Activated gamma-delta T cell treated with anti-CD3 and anti-CD28 coated beads, Interleukin-2, amount 50 U/mL, for 16 hours (primary cell): ENCODE results near the gene TRIML2.
"Not testable (repeated sequence)": the region's sequence is repeated elsewhere in the genome, so short reads cannot be mapped to it uniquely, and the experiment has no call there.

Experiments used
- DNase-seq: peaks from one replicate; pipeline ENCODE4 v3.0.0-alpha.2; 2020; ENCODE audit warnings: low read depth

Gene TRIML2

DNA sequence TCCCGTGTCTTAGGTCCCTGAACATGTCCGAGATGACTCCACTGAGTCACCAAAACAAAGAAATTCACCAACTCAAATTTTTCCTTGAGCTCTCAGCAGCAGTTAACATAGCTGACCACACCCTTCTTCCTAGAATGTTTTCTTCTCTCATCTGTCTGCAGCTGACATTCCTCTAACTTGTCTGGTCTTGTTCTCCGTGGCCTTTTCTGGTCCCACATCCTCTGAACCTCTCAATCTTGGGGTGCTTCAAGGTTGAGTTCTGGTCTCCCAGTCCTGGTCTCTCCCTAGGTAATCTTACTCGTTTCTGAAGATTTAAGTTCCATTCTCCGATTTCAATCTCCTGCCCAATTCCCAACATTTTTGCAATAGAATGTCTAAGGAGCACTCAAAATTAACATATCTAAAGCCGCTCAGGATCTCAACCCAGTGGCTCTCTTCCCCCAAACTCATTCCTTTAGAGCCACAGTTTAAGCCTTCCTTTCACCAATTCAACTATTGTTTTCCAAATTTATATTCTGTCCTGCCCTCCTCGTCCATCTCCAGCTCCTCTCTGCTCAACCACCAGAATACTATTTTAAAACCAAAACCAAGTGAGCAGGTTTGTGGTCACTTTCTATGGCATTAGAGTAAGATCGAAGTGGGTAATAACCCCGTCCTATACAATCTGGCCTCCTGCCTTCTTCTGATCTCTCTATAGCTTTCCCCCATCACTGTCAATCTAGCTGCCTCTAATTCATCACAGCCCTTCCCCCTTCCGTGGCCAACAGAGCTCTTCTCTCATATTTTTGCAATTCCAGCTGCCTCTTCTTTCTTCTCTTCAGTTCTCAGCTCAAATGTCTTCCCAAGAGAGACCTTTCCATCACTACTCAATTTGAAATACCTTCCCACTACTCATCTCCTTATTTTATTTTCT is 1.2 kb downstream of the TRIML2 start:
- no peak for DNase-seq

DNA sequence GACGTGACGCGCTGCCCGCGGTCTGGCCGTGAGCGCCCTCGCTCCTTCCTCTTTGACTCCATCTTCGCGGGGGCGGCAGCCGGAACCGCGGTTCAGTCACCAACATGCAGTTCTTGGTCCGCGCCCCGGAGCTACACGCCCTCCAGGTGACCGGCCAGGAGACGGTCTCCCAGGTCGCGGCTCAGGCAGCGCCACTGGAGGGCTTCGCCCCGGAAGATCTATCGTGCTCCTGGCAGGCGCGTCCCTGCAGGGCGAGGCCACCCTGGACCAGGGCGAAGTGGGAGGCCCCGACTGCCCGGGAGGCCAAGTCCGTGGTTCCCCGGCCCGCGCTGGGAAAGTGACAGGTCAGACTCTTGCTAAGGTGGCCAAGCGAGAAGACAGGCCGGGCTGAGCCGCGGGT is 2.9 kb downstream of the TRIML2 start:
- no peak for DNase-seq

DNA sequence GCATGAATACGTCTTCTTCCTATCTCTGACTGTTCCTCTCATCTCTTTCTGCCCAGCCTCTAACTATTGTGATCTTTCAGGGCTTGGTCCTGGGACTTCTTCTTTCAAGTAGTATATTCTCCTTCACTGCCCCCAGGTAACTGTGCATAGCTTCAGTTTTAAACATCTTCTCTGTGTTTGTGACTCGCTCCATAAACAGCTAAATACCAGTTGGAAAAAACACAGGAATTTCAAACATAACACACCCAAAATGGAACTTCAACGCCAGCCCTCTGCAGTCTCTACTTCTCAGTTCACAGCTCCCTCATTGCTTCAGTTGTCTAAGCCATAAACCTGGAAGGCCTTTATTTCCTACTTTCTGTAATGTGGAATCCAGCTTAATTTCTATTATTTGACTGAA is 16.6 kb downstream of the TRIML2 start:
- no peak for DNase-seq

DNA sequence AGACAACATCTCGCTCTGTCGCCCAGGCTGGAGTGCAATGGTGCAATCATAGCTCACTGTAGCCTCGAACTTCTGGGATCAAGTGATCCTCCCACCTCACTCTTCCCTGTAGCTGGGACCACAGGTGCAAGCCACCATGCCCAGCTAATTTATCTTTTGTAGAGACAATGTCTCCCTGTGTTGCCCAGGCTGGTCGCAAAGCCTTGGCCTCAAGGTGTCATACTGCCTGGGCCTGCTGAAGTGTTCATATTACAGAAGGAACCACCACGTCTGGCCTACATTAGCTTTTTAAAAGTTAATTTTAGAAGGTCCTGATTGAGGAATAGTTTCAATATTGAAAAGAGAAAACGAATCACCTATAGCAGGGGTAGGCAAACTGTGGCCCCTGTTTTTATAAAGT is 22.5 kb downstream of the TRIML2 start:
- no peak for DNase-seq

DNA sequence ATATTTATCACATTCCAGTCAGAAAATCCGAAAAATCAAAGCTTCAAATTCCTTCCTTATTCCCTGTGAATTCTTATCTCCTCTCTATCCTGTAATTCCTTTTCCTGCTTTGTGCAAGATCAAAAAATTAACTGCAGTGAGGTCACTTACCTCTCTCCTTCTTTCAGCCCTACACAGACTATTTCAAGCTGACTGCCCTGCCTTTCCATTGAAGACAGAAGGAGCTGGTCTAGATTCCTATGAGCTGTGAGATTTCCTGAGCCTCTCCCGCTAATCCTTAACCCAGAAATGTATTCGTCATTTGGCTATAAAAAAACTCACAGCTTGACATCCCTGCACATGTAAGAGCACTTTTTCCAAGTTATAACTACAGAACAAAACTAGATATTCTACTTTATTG is 26.6 kb downstream of the TRIML2 start:
- no peak for DNase-seq

DNA sequence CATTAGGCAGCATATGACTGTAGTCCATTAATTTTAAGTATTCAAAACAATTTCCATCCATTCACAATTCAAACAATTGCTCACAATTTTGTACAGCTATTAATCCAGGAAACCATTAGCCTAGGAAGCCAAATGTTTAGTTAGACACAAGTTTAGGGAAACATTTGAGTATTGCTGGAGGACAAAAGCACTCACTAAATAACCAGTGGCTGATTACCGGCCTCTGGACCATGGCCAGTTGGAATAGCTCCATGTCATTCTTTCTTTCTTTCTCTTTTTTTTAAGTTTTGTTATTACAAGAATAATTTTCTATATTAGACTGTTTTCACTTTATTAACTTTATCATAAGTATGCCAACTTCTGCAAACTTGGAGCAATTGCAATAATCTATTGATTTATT is 31.3 kb downstream of the TRIML2 start:
- no peak for DNase-seq

DNA sequence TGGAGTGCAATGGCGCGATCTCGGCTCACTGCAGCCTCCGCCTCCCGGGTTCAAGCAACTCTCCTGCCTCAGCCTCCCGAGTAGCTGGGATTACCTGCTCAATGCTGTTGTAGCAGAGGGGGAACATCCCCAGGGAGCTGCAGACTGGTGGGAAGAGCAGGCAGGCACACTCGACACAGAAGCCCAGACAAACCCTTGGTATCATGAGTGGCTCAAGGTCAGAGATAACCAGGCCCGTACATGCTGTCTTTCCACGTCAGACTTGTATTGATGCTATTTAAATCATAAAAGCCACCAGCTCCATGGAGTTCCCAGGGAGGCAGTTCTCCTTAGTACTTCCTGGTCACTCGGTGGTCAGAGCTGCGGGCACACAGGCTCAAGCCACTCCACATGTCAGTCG is 33.2 kb downstream of the TRIML2 start:
- no peak for DNase-seq

DNA sequence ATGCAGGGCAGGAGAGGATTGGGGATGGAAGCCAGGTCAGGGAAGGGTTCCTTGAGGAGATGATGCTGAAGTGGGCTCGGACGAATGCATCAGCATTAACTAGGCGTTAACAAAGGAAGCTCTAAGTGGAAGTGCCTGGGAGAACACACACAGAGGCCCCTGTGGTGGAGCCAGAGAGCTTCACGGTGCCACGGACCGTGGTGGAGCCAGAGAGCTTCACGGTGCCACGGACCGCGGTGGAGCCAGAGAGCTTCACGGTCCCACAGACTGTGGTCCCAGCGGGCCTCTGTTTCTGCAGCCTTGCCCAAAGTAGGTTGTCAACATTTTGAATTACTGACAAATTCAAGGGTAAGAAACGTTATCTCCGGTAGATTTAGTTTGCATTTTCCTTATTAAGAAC is 48.3 kb downstream of the TRIML2 start:
- DNase-seq = no peak

DNA sequence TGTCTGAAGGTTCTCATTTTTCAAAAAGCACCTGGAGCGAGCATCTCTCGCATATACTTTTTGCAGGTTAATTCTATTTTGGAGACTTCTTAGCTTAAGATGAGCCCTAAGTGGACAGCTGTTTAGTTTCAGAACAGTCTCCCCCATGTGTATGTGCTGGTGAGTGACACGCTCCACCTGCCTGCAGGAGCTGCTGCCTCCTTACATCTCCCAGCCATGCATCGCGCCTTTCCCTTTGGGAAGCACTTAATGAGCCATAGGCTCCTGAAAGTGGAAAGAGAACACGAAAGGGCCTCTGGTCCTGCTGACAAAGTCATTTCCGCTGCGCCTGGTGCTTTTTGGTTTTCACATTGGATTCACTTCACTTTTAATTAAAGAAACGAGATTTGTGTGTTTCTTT is 56.1 kb downstream of the TRIML2 start:
- DNase-seq = no peak

DNA sequence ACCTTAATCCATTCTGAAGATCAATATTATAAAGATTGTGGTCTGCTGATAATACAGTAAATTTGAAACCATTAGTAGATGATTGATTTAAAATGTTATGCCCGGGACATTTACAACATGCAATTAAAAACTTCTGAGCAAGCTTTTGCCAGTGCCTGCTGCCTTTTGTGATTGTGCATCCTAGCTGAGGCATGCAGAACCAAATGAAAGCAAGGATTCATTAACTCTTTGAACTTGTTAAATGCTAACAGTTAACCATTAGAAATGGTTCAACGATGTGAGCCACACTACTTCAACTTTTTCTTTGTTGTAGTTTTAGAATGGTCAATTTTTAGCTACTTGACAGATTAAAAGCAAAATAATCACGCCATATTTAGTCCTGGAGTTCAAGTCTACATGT is 62.7 kb downstream of the TRIML2 start:
- no peak for DNase-seq

DNA sequence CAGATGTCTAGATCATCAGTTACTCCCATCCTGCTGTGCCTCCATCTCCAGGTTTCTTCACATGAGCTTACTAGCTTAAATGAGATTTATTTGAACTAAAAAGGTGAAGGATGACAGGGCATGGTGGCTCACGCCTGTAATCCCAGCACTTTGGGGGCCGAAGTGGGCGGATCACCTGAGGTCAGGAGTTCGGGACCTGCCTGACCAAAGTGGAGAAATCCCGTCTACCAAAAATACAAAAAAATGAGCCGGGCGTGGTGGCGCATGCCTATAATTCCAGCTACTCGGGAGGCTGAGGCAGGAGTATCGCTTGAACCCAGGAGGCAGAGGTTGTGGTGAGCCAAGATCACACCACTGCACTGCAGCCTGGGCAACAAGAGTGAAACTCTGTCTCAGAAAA is 63.9 kb downstream of the TRIML2 start:
- DNase-seq = not testable (repeated sequence)

DNA sequence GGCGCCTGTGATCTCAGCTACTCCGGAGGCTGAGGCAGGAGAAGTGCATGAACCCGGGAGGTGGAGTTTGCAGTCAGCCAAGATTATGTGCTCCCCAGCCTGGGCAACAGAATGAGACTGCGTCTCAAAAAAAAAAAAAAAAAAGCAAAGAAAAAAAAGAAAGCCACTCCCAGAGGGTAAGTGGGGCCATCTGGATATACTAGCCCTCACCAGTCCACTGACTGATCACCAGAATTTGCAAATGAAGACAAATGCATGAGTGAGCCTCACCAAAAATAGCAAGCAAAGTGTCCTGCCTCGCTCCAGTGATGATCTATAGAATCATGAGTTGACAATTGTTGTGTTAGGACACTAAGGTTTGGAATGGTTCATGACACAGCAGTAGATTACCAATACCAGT is 66.2 kb downstream of the TRIML2 start:
- DNase-seq = no peak

DNA sequence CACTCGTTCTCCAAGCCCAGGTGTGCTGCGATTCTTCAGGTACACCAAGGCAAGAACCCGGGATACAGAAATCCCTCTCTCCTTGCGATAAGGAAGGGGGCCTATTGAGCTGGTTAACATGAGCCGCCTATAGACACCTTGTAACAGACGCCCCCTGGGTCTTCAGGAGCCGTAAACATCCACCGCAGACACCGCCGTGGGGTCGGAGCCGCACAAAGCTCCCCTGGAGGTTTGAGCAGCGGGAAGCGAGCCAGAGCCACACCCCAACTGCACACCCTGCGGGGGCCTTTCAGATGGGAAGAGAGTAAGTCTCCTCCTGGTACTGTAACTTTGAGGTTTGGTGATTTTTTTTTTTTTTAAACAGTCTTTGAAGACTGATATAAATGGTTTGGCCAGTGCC is 67.2 kb downstream of the TRIML2 start:
- no peak for DNase-seq

DNA sequence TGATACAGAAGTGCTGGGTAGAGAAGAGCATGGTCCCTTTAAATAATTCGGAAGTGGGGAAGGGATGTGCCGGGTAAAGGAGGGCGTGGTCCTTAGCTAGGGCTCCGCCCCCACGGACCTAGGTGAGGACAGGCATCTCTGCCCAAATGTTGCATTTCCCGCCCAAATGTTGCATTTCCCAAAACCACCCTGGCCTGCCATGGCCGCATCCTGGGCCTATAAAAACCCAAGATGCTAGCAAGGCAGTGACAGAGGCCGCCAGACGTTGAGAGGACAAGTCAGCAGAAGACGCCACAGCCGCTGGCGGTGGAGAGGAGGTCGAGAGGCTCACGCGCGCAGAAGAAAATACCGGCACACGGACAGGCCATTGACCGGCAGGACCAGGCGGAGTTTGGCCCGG is 67.7 kb downstream of the TRIML2 start:
- DNase-seq = no peak
